B cell (primary cell): ENCODE data around the gene RASGRP2. TPM values are rescaled to one million over a fixed set of nuclear protein-coding genes. Genes with fewer than 3 reads are reported as not detected.

Experiments
- ATAC-seq: fragments of 200-7000 bp; cut with Tn5 transposase; one replicate; pipeline ENCODE4 v1.10.0; 2021; ENCODE audit warnings: low read depth, mild to moderate bottlenecking, moderate number of reproducible peaks, moderate library complexity
- CTCF ChIA-PET: fragments of 350-600 bp; sonication (Branson Sonifier 250); formaldehyde crosslinking; loops from one replicate; lab custom pipeline; 2021; ENCODE audit warnings: antibody characterized with exemption, inconsistent platforms; lab: Charles Lee
- POLR2A ChIA-PET: fragments of 350-600 bp; sonication (Branson Sonifier 250); formaldehyde crosslinking; loops from one replicate; lab custom pipeline; 2021; ENCODE audit warnings: antibody characterized with exemption; lab: Charles Lee
- DNase-seq: peaks from one replicate; pipeline ENCODE4 v3.0.0; 2013
- H2AFZ ChIP-seq: 2 replicates; pipeline ENCODE4 v1.6.1; 2012; ENCODE audit warnings: mild to moderate bottlenecking, low read depth, low read length; ENCODE audit not compliant: insufficient read depth, poor library complexity, severe bottlenecking
- H3K27ac ChIP-seq, 2 donors: 1 replicate in 1 of 2; 2 replicates in 1 of 2; pipeline ENCODE4 v1.5.1; 2012 to 2013; ENCODE audit warnings: low read length in 2 of 2, mild to moderate bottlenecking in 2 of 2, moderate library complexity in 1 of 2
- H3K27me3 ChIP-seq, 4 experiments: fragments of 200-600 bp in 1 of 4; sonication (generic) in 1 of 4; replicated peaks in 1 of 4; 1 replicate in 2 of 4; 2 replicates in 2 of 4; pipeline versions ENCODE4 v1.6.1 to v1.7.0; 2013 to 2016; ENCODE audit warnings: low read length in 3 of 4, mild to moderate bottlenecking in 2 of 4, mixed read lengths in 1 of 4, moderate library complexity in 1 of 4; ENCODE audit not compliant: insufficient read depth in 4 of 4, control insufficient read depth in 3 of 4; ENCODE audit errors: control extremely low read depth in 1 of 4
- H3K36me3 ChIP-seq, 2 experiments: replicated peaks in 1 of 2; 1 replicate in 1 of 2; 2 replicates in 1 of 2; pipeline versions ENCODE4 v1.6.1 to v1.7.1; 2013; ENCODE audit warnings: low read length in 1 of 2; ENCODE audit not compliant: insufficient read depth in 2 of 2, control insufficient read depth in 1 of 2; ENCODE audit errors: control extremely low read depth in 1 of 2, extremely low read depth in 1 of 2
- H3K4me1 ChIP-seq, 2 donors: fragments of 200-600 bp in 1 of 2; sonication (generic) in 1 of 2; 1 replicate in 1 of 2; 2 replicates in 1 of 2; pipeline versions ENCODE4 v1.5.1 to v1.6.1; 2013 to 2017; ENCODE audit warnings: low read length in 2 of 2; ENCODE audit not compliant: control insufficient read depth in 2 of 2, insufficient read depth in 2 of 2
- H3K4me2 ChIP-seq: replicated peaks from 2 replicates; pipeline ENCODE3; 2012; ENCODE audit warnings: mild to moderate bottlenecking, low read depth, low read length; ENCODE audit not compliant: poor library complexity, severe bottlenecking
- H3K4me3 ChIP-seq, 5 experiments: fragments of 200-600 bp in 1 of 5; sonication (generic) in 1 of 5; 1 replicate in 3 of 5; 2 replicates in 2 of 5; pipeline versions ENCODE4 v1.5.1 to v1.7.0; 2011 to 2016; ENCODE audit warnings: low read length in 4 of 5, mild to moderate bottlenecking in 4 of 5, low read depth in 2 of 5, control low read depth in 1 of 5, moderate library complexity in 1 of 5; ENCODE audit not compliant: insufficient read depth in 1 of 5; ENCODE audit errors: control extremely low read depth in 1 of 5, extremely low read depth in 1 of 5
- H3K79me2 ChIP-seq: fragments of 200-600 bp; sonication (generic); one replicate; pipeline ENCODE4 v1.6.0; 2016; ENCODE audit warnings: low read length; ENCODE audit not compliant: control insufficient read depth, insufficient read depth
- H3K9ac ChIP-seq: fragments of 200-600 bp; sonication (generic); 2 replicates; pipeline ENCODE4 v1.6.1; 2017; ENCODE audit warnings: mild to moderate bottlenecking, low read length, moderate library complexity
- H3K9me3 ChIP-seq, 3 donors: one replicate each; pipeline versions ENCODE4 v1.6.1 to v1.7.1; 2013; ENCODE audit warnings: low read length in 2 of 3; ENCODE audit not compliant: control insufficient read depth in 2 of 3, insufficient read depth in 1 of 3; ENCODE audit errors: control extremely low read depth in 1 of 3
- H4K20me1 ChIP-seq: 2 replicates; pipeline ENCODE4 v1.6.0; 2012; ENCODE audit warnings: mild to moderate bottlenecking, low read length; ENCODE audit not compliant: insufficient read depth, control insufficient read depth, poor library complexity, severe bottlenecking
- H3K27ac Mint-ChIP-seq: one replicate; pipeline ENCODE4 v1.8.0; 2021; ENCODE audit warnings: mixed read lengths
- H3K27me3 Mint-ChIP-seq: one replicate; pipeline ENCODE4 v1.8.0; 2021; ENCODE audit warnings: mixed read lengths
- H3K4me1 Mint-ChIP-seq: one replicate; pipeline ENCODE4 v1.8.0; 2021; ENCODE audit warnings: mixed read lengths
- H3K4me3 Mint-ChIP-seq: one replicate; pipeline ENCODE4 v1.8.0; 2021; ENCODE audit warnings: mixed read lengths
- H3K9me3 Mint-ChIP-seq: one replicate; pipeline ENCODE4 v1.8.0; 2022; ENCODE audit warnings: mixed read lengths; ENCODE audit not compliant: insufficient read depth
- CTCF ChIP-seq: fragments of 200-600 bp; IDR thresholded peaks from one replicate; pipeline ENCODE4 v1.8.0; 2022; ENCODE audit warnings: antibody characterized with exemption, mild to moderate bottlenecking
- EZH2 ChIP-seq: IDR thresholded peaks from 2 replicates; pipeline ENCODE4 v1.6.1; 2012; ENCODE audit warnings: borderline replicate concordance, low read depth, mild to moderate bottlenecking, moderate library complexity, low read length; ENCODE audit not compliant: insufficient read depth, poor library complexity, severe bottlenecking
- WGBS: methylation state at CpG from one replicate; pipeline ENCODE4 v1.1.5; 2013; ENCODE audit warnings: missing lambda C conversion rate; ENCODE audit not compliant: insufficient coverage; 5-methylcytosine and 5-hydroxymethylcytosine counted together
- intact Hi-C: fragments of 100-400 bp; cut with micrococcal nuclease; formaldehyde crosslinking; loops from one replicate; pipeline ENCODE4 v1.10.0; 2022
- polyA plus RNA-seq: library from polyadenylated mRNA; depleted of rRNA; stranded (reverse); fragments of >200 nt; gene quantifications from 2 replicates; pipeline ENCODE4 v1.2.3, GENCODE V29; 2012
- total RNA-seq, 2 donors: library from RNA; stranded (reverse); fragments of 120-200 nt in 1 of 2; gene quantifications; 1 replicate in 1 of 2; 2 replicates in 1 of 2; pipeline versions ENCODE4 v1.2.3 to v1.2.4, GENCODE V29; 2013 to 2022

Gene RASGRP2
- total and polyA plus RNA-seq, 2 donors (not counting 1 experiment from before 2014, with no cell fraction given) = 628 to 1,139 TPM

DNA sequence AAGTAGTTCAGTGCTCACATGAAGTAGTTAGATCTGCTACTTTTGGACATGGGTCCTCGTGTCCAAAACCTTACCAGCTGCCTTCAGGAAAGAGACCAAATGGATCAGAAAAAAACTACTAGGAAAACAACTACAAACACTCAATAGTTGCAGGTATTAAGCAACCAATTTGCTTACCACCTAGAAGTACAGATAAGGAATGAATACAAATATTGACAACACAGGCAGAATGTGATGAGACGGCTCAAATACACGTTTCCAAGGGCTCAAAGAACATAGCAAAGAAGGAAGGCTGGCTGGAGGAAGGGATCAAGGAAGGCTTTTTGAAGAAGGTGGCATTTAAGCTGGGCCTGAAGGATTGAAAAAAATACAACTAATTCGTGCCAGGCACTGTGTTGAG lies 62.8 kb downstream of the RASGRP2 start:
- peaks cover 0 to 1% of the 10 kb centered on the region in 2 donors for H3K4me1 ChIP-seq
- intact Hi-C loops = no loop called here
- ChIA-PET POLR2A (interaction anchor here (0.7 kb wide), 1 partner anchor 334 kb away, joined by 3 read pairs; no protein-coding TSS in a partner anchor), CTCF (interaction anchor here (0.7 kb wide), 2 partner anchors 300 to 500 kb away, joined by 3 read pairs; partner anchors contain the start of gene CAPN1)
- no peak overlapping the region for H3K4me3 ChIP-seq
- no peaks in the 10 kb centered on the region for H4K20me1 ChIP-seq
- H3K27ac ChIP-seq = no peak overlapping the region
- Mint-ChIP-seq H3K4me1 (no peaks in the 10 kb centered on the region), H3K27me3 (peaks cover 23% of the 10 kb centered on the region), H3K27ac (no peak overlapping the region), H3K4me3 (no peak overlapping the region), H3K9me3 (no peaks in the 10 kb centered on the region)
- H3K27me3 ChIP-seq = peaks cover 0 to 11% (median 2%) of the 10 kb centered on the region in 4 experiments
- H3K36me3 ChIP-seq = no peaks in the 10 kb centered on the region
- 60% methylated on average over 1 of the region's 4 CpGs for WGBS
- H3K9ac ChIP-seq = no peak overlapping the region
- no peaks in the 10 kb centered on the region for H3K79me2 ChIP-seq
- ATAC-seq = no peak
- no peak overlapping the region for H2AFZ ChIP-seq
- TF ChIP-seq CTCF = no peak
- no peak for TF ChIP-seq EZH2
- H3K9me3 ChIP-seq = no peaks in the 10 kb centered on the region
- DNase-seq = no peak
- H3K4me2 ChIP-seq = no peak overlapping the region

DNA sequence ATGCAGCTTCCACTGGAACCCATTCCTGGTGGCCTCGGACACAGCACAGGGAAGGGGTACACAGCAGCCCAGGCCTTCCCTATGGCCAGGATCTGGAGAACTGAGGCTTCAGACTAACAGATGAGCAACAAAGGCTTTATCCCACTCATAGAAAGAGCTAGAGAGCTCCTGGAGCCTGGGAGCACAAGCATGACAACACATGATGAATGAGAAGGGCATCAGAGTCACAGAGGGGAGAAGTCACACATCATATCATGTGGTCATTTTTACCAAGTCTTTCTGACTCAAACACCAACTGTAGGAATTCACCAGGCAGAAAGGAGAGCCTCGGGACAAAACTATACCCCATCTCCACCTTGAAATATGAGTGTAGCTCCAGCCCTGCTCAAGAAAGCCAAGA lies 64.1 kb downstream of the RASGRP2 start:
- H3K9ac ChIP-seq = no peak overlapping the region
- H3K4me1 ChIP-seq = peaks cover 12 to 14% of the 10 kb centered on the region in 2 donors
- ChIA-PET POLR2A (interaction anchor here (0.6 to 1.0 kb wide), 2 partner anchors 23 to 340 kb away, joined by 3 read pairs; partner anchors contain the start of gene CCDC88B), CTCF (interaction anchor here (0.8 kb wide), 1 partner anchor 551 kb away, joined by 4 read pairs; no protein-coding TSS in a partner anchor)
- Mint-ChIP-seq H3K27me3 (peaks cover 31% of the 10 kb centered on the region), H3K4me3 (no peak overlapping the region), H3K27ac (no peak overlapping the region), H3K9me3 (no peaks in the 10 kb centered on the region), H3K4me1 (peaks cover 12% of the 10 kb centered on the region)
- H3K4me2 ChIP-seq = no peak overlapping the region
- intact Hi-C loops = no loop called here
- H3K9me3 ChIP-seq = peaks cover 0 to 10% (median 0%) of the 10 kb centered on the region in 3 donors
- ATAC-seq = no peak
- no peaks in the 10 kb centered on the region for H3K79me2 ChIP-seq
- H2AFZ ChIP-seq = no peak overlapping the region
- no peak overlapping the region for H3K4me3 ChIP-seq
- no peaks in the 10 kb centered on the region for H3K36me3 ChIP-seq
- TF ChIP-seq EZH2 = no peak
- no peak for DNase-seq
- H4K20me1 ChIP-seq = no peaks in the 10 kb centered on the region
- H3K27ac ChIP-seq = no peak overlapping the region
- WGBS = 0% methylated on average over 1 of the region's 2 CpGs
- peaks cover 0 to 24% (median 7%) of the 10 kb centered on the region in 4 experiments for H3K27me3 ChIP-seq
